ENCODE measurements around the gene INCA1.

INCA1 gene

DNA sequence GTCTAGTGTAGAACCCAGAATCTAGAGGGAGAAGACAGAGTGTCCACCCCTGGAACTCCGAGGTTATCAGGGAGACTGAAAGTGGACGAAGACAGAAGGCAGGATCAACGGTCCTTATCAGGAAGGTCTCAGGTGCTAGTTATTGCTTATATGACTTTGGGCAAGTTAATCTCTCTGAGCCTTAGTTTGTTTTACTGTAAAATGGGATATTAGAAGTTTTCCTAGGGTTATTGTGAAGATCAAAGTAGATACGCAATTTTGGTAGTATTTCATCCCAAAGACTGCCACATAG, 56.1 kb downstream of the INCA1 start:
- peak overlapping the region in 19 of 21 experiments; percentile 87 to 100 (median 97) for H3K27ac ChIP-seq
- H3K4me3 ChIP-seq: peak overlapping the region; percentile 42 to 89 (median 77)

DNA sequence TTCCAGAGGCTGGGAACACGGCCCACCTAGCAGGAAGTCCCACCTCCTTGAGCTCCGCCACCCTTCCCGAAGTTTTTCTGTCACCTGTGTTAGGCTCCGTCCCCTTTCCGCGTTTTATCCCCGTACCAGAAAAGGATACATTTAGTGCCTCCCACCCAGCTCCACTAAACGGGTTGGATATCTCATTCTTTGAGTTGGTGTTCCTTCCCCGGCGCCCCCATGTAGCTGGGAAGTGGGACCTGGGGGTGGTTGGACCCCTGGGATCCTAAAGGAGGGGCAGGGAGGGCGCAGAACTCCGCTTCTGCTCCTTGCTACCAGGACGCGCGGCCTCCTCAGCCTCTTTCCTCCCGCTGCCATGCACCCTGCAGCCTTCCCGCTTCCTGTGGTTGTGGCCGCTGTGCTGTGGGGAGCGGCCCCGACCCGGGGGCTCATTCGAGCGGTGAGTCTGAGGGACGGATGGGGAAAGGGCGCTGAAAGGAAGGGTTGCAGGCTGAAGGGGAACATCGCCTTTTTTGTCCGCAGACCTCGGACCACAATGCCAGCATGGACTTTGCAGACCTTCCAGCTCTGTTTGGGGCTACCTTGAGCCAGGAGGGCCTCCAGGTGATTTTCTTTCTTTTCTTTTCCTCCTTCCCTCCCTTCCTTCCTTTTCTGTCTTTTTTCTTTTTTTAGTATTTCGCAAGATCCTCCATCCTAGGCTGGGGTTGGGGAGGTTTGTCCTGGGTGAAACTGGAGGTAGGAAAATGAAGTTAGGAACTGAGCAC, 56.6 kb downstream of the INCA1 start:
- Histone ChIP-seq H3K4me3 (peak overlapping the region; percentile 42 to 89 (median 77)), H3K27ac (peak overlapping the region; percentile 50 to 100 (median 96))

DNA sequence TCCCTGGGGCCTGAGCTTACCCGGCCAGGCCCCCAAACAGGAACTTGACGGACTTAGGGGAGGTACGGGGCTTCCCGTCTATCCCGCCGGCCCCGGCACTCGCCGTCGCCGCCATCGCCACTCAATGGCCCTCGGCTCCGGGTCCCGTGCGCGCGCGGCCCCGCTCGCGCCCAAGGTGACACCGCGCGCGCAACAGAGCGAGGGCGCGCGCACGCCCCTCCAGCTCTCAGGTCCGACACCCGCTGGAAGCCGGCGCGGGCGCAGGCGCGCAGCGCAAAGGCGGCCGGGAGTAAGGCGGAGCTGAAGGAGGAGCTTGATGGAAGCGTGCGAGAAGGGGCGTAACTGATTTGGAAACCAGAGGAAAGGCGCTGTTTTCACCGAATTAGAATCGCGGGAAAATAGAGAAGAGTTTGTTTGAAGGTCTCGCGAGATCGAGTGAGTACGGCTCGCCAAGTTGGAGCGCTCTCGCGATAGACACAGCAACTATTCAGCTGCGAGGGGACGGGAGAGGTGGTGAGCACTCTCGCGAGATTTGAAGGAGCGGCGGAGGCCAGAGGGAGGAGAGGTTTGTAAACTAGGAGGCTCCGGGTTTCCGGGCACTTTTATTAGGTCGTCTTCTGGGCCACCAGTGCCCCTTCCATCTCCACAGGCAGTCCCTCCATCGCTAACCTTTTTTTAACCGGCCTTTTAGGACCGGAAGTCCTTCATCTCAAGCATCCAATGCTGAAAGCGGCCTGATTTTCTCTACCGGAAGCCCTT, 57.3 kb downstream of the INCA1 start, which contains the start of the genes RNF167 and SLC25A11:
Gene RNF167 (plus strand): TSS at position 473 of the 759 bp plus-strand sequence. CDS start 642 bp downstream, outside the sequence.
Gene SLC25A11 (minus strand): TSS at position 251 of the 759 bp plus-strand sequence. CDS start 136 bp downstream, at position 115.
- Histone ChIP-seq H3K4me3 (peak within 1 kb of the TSS; percentile 42 to 89 (median 77)), H3K27ac (peak within 1 kb of the TSS; percentile 68 to 100 (median 96))

DNA sequence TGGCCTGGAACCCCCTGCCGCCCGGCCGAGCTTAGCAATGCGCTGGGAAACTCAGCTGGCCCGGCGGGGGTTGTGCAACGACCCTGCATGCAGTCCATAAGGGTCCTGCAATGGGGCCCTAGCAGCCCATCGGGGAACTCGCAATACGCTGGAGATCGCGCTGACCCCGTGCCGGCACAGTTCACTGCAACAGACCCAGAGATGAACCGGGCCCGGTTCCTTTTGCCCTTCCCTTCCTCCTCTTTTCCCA, 57.9 kb downstream of the INCA1 start:
- Histone ChIP-seq H3K4me3 (peak overlapping the region; percentile 42 to 89 (median 77)), H3K27ac (peak overlapping the region; percentile 68 to 100 (median 96))

DNA sequence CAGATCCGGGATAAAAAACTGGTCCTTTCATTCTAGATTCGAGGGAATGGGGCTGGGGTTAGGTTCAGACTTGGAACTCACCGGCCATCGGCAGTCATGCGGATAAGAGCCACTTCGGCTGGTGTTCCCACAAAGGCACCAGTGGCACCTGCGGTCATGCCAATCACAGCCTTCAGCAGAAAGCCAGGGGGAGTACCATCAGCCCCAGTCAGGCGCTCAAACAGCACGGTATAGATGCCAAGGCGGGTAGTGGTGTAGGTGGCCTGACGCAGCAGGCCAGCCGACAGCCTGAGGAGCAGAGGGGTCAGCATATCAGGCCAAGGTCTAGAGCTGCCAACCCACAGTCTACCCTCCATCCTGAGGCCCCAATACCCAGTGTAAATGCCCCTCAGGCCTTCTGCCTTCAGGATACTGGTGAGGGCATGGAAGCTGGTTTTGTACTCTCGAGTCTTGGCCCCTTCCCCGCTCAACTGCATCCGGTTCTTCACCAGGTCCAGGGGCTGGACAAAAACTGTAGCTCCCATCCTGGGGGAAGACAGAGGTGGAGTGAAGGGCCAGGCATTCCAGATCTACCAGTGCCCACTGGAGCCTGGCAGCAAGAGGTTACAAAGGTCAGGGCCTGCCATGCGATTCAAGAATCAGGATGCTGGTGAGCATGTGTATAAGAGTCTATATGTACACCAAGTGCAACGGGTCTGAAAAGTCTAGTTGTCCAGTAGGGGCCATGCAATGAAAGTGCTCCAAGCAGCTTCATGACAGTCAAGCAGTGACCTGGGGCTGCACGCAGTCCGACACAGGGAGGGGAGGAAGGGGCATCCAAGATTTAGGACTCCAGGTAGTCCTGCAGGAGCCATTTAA, 58.4 kb downstream of the INCA1 start:
- Histone ChIP-seq H3K4me3 (peak overlapping the region; percentile 42 to 89 (median 77)), H3K27ac (peak overlapping the region; percentile 68 to 100 (median 96))
